COLO829 (cell line): ENCODE measurements around the gene TRHDE.

Experiments
- DNase-seq: peaks from one replicate; pipeline ENCODE4 v3.0.0; 2012; ENCODE audit warnings: low spot score

The TRHDE gene

GRCh38 chr12:72318341-72318740, 46.2 kb downstream of the TRHDE start:
- DNase-seq: no peak

- no peak for DNase-seq
These were observed 51.7 kb downstream of the TRHDE start for GRCh38 chr12:72323881-72324280.

GRCh38 chr12:72330301-72330700, 58.1 kb downstream of the TRHDE start:
- no peak for DNase-seq

- DNase-seq: no peak
These were observed 58.6 kb downstream of the TRHDE start for GRCh38 chr12:72330784-72331183.

- no peak for DNase-seq
These were observed 65.2 kb downstream of the TRHDE start for GRCh38 chr12:72337382-72337781.

- no peak for DNase-seq
These were observed 65.8 kb downstream of the TRHDE start for GRCh38 chr12:72337946-72338345.

GRCh38 chr12:72338437-72338836, 66.3 kb downstream of the TRHDE start:
- DNase-seq: no peak

GRCh38 chr12:72346363-72346944, 74.3 kb downstream of the TRHDE start:
- peak; percentile 20 for DNase-seq

GRCh38 chr12:72349491-72349890, 77.3 kb downstream of the TRHDE start:
- no peak for DNase-seq

- no peak for DNase-seq
These were observed 87.2 kb downstream of the TRHDE start for GRCh38 chr12:72359416-72359815.

- no peak for DNase-seq
These were observed 93.0 kb downstream of the TRHDE start for GRCh38 chr12:72365151-72365550.

GRCh38 chr12:72366255-72366654, 94.1 kb downstream of the TRHDE start:
- no peak for DNase-seq

GRCh38 chr12:72368298-72368697, 96.1 kb downstream of the TRHDE start:
- DNase-seq: peak; percentile 6

GRCh38 chr12:72368719-72369422, 96.7 kb downstream of the TRHDE start:
- no peak for DNase-seq

GRCh38 chr12:72369423-72369959, 97.3 kb downstream of the TRHDE start:
- no peak for DNase-seq

- DNase-seq: no peak
These were observed 108.3 kb downstream of the TRHDE start for GRCh38 chr12:72380441-72380840.

- DNase-seq: no peak
These were observed 116.2 kb downstream of the TRHDE start for GRCh38 chr12:72388322-72388721.

- DNase-seq: no peak
These were observed 118.0 kb downstream of the TRHDE start for GRCh38 chr12:72390146-72390545.

- no peak for DNase-seq
These were observed 133.9 kb downstream of the TRHDE start for GRCh38 chr12:72406111-72406510.

- no peak for DNase-seq
These were observed 160.0 kb downstream of the TRHDE start for GRCh38 chr12:72432037-72432604.

GRCh38 chr12:72433298-72433697, 161.1 kb downstream of the TRHDE start:
- DNase-seq: no peak

- DNase-seq: no peak
These were observed 162.8 kb downstream of the TRHDE start for GRCh38 chr12:72434999-72435398.

GRCh38 chr12:72442217-72442616, 170.0 kb downstream of the TRHDE start:
- no peak for DNase-seq
